ENCODE results near the gene ABCC4. TPM values are rescaled to one million over a fixed set of nuclear protein-coding genes. Genes with fewer than 3 reads are reported as not detected.

The ABCC4 gene
- total and polyA plus RNA-seq, 2 donors (not counting 1 experiment from before 2014, with no cell fraction given): 1.8 to 7.1 TPM

- no peak overlapping the region for H3K9ac ChIP-seq (ENCODE audit: low read length)
- Mint-ChIP-seq H3K4me1 (no peaks in the 10 kb centered on the region), H3K9me3 (ENCODE audit: insufficient read depth) (no peaks in the 10 kb centered on the region), H3K4me3 (no peak overlapping the region), H3K27me3 (peaks cover 34% of the 10 kb centered on the region), H3K27ac (no peak overlapping the region)
- ATAC-seq (ENCODE audit: low read depth): no peak
- no peaks in the 10 kb centered on the region for H3K4me1 ChIP-seq (ENCODE audit: control insufficient read depth in 2 of 2, insufficient read depth in 2 of 2, low read length in 2 of 2)
- WGBS (ENCODE audit: insufficient coverage): 17% methylated on average over 39 of the region's 41 CpGs
- H3K79me2 ChIP-seq (ENCODE audit: control insufficient read depth, insufficient read depth, low read length): no peaks in the 10 kb centered on the region
- TF ChIP-seq CTCF (IDR thresholded peaks at IDR 0.05): no peak
- TF ChIP-seq EZH2 (IDR thresholded peaks at IDR 0.05; ENCODE audit: borderline replicate concordance, insufficient read depth, low read depth, low read length, poor library complexity, severe bottlenecking): no peak
- H3K4me2 ChIP-seq (replicated peaks; ENCODE audit: low read depth, low read length, poor library complexity, severe bottlenecking): no peak overlapping the region
- H3K27ac ChIP-seq (ENCODE audit: low read length in 2 of 2): no peak overlapping the region
- H2AFZ ChIP-seq (ENCODE audit: insufficient read depth, low read depth, low read length, poor library complexity, severe bottlenecking): no peak overlapping the region
- no peaks in the 10 kb centered on the region for H4K20me1 ChIP-seq (ENCODE audit: control insufficient read depth, insufficient read depth, low read length, poor library complexity, severe bottlenecking)
- POLR2A ChIA-PET: no interaction called here
- peaks cover 0 to 14% (median 4%) of the 10 kb centered on the region in 4 experiments for H3K27me3 ChIP-seq (replicated peaks in 1 of 4; ENCODE audit: control extremely low read depth in 1 of 4, control insufficient read depth in 3 of 4, insufficient read depth in 4 of 4, low read length in 3 of 4)
- DNase-seq: no peak
- CTCF ChIA-PET: no interaction called here
- no peaks in the 10 kb centered on the region for H3K9me3 ChIP-seq (ENCODE audit: control extremely low read depth in 1 of 3, control insufficient read depth in 2 of 3, insufficient read depth in 1 of 3, low read length in 2 of 3)
- no peak overlapping the region for H3K4me3 ChIP-seq (ENCODE audit: control extremely low read depth in 1 of 5, extremely low read depth in 1 of 5, insufficient read depth in 1 of 5, low read depth in 2 of 5, low read length in 4 of 5)
- intact Hi-C loops (cut with micrococcal nuclease): no loop called here
- H3K36me3 ChIP-seq (replicated peaks in 1 of 2; ENCODE audit: control extremely low read depth in 1 of 2, control insufficient read depth in 1 of 2, extremely low read depth in 1 of 2, insufficient read depth in 2 of 2, low read length in 1 of 2): no peaks in the 10 kb centered on the region
Observed at GRCh38 chr13:95003019-95003813, 298.0 kb downstream of the ABCC4 start.

- no peaks in the 10 kb centered on the region for H3K4me1 Mint-ChIP-seq
- Histone ChIP-seq H3K36me3 (replicated peaks in 1 of 2; ENCODE audit: control extremely low read depth in 1 of 2, control insufficient read depth in 1 of 2, extremely low read depth in 1 of 2, insufficient read depth in 2 of 2, low read length in 1 of 2) (no peaks in the 10 kb centered on the region), H3K4me3 (ENCODE audit: control extremely low read depth in 1 of 5, extremely low read depth in 1 of 5, insufficient read depth in 1 of 5, low read depth in 2 of 5, low read length in 4 of 5) (no peak overlapping the region), H3K27ac (ENCODE audit: low read length in 2 of 2) (no peak overlapping the region), H4K20me1 (ENCODE audit: control insufficient read depth, insufficient read depth, low read length, poor library complexity, severe bottlenecking) (no peaks in the 10 kb centered on the region), H3K27me3 (replicated peaks in 1 of 4; ENCODE audit: control extremely low read depth in 1 of 4, control insufficient read depth in 3 of 4, insufficient read depth in 4 of 4, low read length in 3 of 4) (peaks cover 0 to 14% (median 4%) of the 10 kb centered on the region in 4 experiments), H3K4me2 (replicated peaks; ENCODE audit: low read depth, low read length, poor library complexity, severe bottlenecking) (no peak overlapping the region), H2AFZ (ENCODE audit: insufficient read depth, low read depth, low read length, poor library complexity, severe bottlenecking) (no peak overlapping the region), H3K9ac (ENCODE audit: low read length) (no peak overlapping the region), H3K79me2 (ENCODE audit: control insufficient read depth, insufficient read depth, low read length) (no peaks in the 10 kb centered on the region), H3K9me3 (ENCODE audit: control extremely low read depth in 1 of 3, control insufficient read depth in 2 of 3, insufficient read depth in 1 of 3, low read length in 2 of 3) (no peaks in the 10 kb centered on the region), H3K4me1 (ENCODE audit: control insufficient read depth in 2 of 2, insufficient read depth in 2 of 2, low read length in 2 of 2) (no peaks in the 10 kb centered on the region)
- 93% methylated on average over 3 of the region's 8 CpGs for WGBS (ENCODE audit: insufficient coverage)
- ChIA-PET POLR2A (no interaction called here), CTCF (no interaction called here)
- ATAC-seq (ENCODE audit: low read depth) (no peak), DNase-seq (no peak)
- TF ChIP-seq EZH2 (IDR thresholded peaks at IDR 0.05; ENCODE audit: borderline replicate concordance, insufficient read depth, low read depth, low read length, poor library complexity, severe bottlenecking) (no peak), CTCF (IDR thresholded peaks at IDR 0.05) (no peak)
- H3K27me3 Mint-ChIP-seq: peaks cover 34% of the 10 kb centered on the region
- intact Hi-C loops (cut with micrococcal nuclease): no loop called here
- no peak overlapping the region for H3K27ac Mint-ChIP-seq
- no peaks in the 10 kb centered on the region for H3K9me3 Mint-ChIP-seq (ENCODE audit: insufficient read depth)
- no peak overlapping the region for H3K4me3 Mint-ChIP-seq
Observed at GRCh38 chr13:95002126-95002525, 299.1 kb downstream of the ABCC4 start.
